CD4-positive, alpha-beta T cell (primary cell): Measurements from ENCODE around the gene MCC. TPM values are rescaled to one million over a fixed set of nuclear protein-coding genes. Genes with fewer than 3 reads are reported as not detected.

ENCODE experiments used
- ATAC-seq: fragments of 200-7000 bp; cut with Tn5 transposase; one replicate; pipeline ENCODE4 v1.10.0; 2022; ENCODE audit warnings: mild to moderate bottlenecking; ENCODE audit not compliant: poor library complexity
- CTCF ChIA-PET: fragments of 350-600 bp; sonication (Branson Sonifier 250); formaldehyde crosslinking; loops from one replicate; lab custom pipeline; 2021; ENCODE audit warnings: antibody characterized with exemption, inconsistent platforms; lab: Charles Lee
- POLR2A ChIA-PET: fragments of 350-600 bp; sonication (Branson Sonifier 250); formaldehyde crosslinking; loops from one replicate; lab custom pipeline; 2021; ENCODE audit warnings: antibody characterized with exemption, inconsistent platforms; lab: Charles Lee
- DNase-seq, 14 experiments: peaks; one replicate each; pipeline ENCODE4 v3.0.0-alpha.2; 2013 to 2020; ENCODE audit warnings: mixed read lengths in 2 of 14
- H3K27ac ChIP-seq, 2 donors: one replicate each; pipeline versions ENCODE4 v1.5.1 to v1.7.0; 2013; ENCODE audit warnings: low read length in 2 of 2, low read depth in 1 of 2, mild to moderate bottlenecking in 1 of 2
- H3K27me3 ChIP-seq, 2 experiments: 1 replicate in 1 of 2; 2 replicates in 1 of 2; pipeline versions ENCODE4 v1.6.1 to v1.7.0; 2013; ENCODE audit warnings: low read length in 2 of 2, control low read depth in 1 of 2, mild to moderate bottlenecking in 1 of 2, moderate library complexity in 1 of 2; ENCODE audit not compliant: insufficient read depth in 2 of 2, control insufficient read depth in 1 of 2
- H3K36me3 ChIP-seq: one replicate; pipeline ENCODE4 v1.6.1; 2013; ENCODE audit warnings: low read length, control low read depth; ENCODE audit not compliant: insufficient read depth
- H3K4me1 ChIP-seq: one replicate; pipeline ENCODE4 v1.6.1; 2013; ENCODE audit warnings: low read length, control low read depth; ENCODE audit not compliant: insufficient read depth
- H3K4me3 ChIP-seq: one replicate; pipeline ENCODE4 v1.5.1; 2013; ENCODE audit warnings: mild to moderate bottlenecking, low read length, moderate library complexity
- H3K9me3 ChIP-seq, 2 experiments: 1 replicate in 1 of 2; 2 replicates in 1 of 2; pipeline versions ENCODE4 v1.6.1 to v1.7.0; 2013; ENCODE audit warnings: low read length in 2 of 2, mild to moderate bottlenecking in 2 of 2, control low read depth in 1 of 2, moderate library complexity in 1 of 2; ENCODE audit not compliant: control insufficient read depth in 1 of 2, insufficient read depth in 1 of 2
- H3K27ac Mint-ChIP-seq: one replicate; pipeline ENCODE4 v1.8.0; 2020; ENCODE audit warnings: mixed read lengths
- H3K27me3 Mint-ChIP-seq: one replicate; pipeline ENCODE4 v1.8.0; 2021; ENCODE audit warnings: mixed read lengths
- H3K36me3 Mint-ChIP-seq: one replicate; pipeline ENCODE4 v1.8.0; 2021; ENCODE audit warnings: low read depth, mixed read lengths
- H3K4me1 Mint-ChIP-seq: one replicate; pipeline ENCODE4 v1.8.0; 2021; ENCODE audit warnings: low read depth, mixed read lengths
- H3K4me3 Mint-ChIP-seq: one replicate; pipeline ENCODE4 v1.8.0; 2020; ENCODE audit warnings: mild to moderate bottlenecking, mixed read lengths
- H3K9me3 Mint-ChIP-seq: one replicate; pipeline ENCODE4 v1.8.0; 2020; ENCODE audit warnings: mixed read lengths
- intact Hi-C, 2 experiments: fragments of 100-400 bp; cut with DNase I in 1 of 2; cut with micrococcal nuclease in 1 of 2; formaldehyde crosslinking; loops; one replicate each; pipeline versions ENCODE4 v1.15.1 to v1.9.0; 2023 to 2025; cut with DNase I, micrococcal nuclease
- total RNA-seq, 174 experiments: library from RNA in 2 of 174; stranded (reverse) in 2 of 174; gene quantifications; one replicate each; pipeline ENCODE4 v1.2.3 and lab custom pipeline; 2021 to 2026
- TF ChIP-seq, protein P1 (sequence below): fragments of 200-600 bp; IDR thresholded peaks from one replicate; pipeline ENCODE4 v1.8.0; 2022; ENCODE audit warnings: antibody characterized with exemption, mild to moderate bottlenecking

MCC gene
- total RNA-seq, 2 experiments from 2014 or later = 3.2 to 3.3 TPM

DNA sequence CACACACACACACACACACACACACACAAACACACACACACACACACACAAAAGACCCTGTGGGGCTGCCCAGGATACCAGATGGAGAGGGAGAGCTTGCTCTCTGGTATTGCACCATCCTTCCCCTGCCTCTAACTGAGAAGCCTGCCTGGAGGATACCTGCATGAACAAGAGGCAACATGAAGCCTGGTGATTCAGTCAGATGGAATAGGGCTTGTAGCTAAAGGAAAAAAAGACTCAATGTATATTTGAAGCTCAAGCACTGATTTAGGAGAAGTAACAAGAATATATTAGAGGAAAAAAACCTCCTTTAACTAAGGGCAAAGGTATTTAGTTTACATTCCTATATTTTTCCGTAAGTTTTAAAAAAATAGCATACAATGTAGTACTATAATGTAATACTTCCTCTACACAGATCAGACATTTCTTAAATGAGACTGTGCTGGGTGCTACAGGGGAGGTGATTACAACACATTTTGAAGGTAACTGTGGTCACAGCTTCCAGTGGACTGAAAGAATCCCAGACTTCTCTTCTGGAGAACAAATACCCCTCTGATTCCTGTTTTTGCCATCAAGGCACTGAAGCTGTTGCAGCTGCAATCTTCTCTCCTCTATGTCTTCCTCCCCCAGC, 342.4 kb downstream of the MCC start:
- no peaks in the 10 kb centered on the region for H3K9me3 ChIP-seq
- Mint-ChIP-seq H3K27ac (no peak overlapping the region), H3K36me3 (no peaks in the 10 kb centered on the region), H3K27me3 (no peaks in the 10 kb centered on the region), H3K4me1 (no peaks in the 10 kb centered on the region), H3K9me3 (no peaks in the 10 kb centered on the region), H3K4me3 (no peak overlapping the region)
- no peak for DNase-seq
- H3K4me1 ChIP-seq = no peaks in the 10 kb centered on the region
- no peak overlapping the region for H3K27ac ChIP-seq
- intact Hi-C loops = no loop called here
- H3K27me3 ChIP-seq = peaks cover 0 to 3% of the 10 kb centered on the region in 2 experiments
- no peaks in the 10 kb centered on the region for H3K36me3 ChIP-seq
- CTCF ChIA-PET = interaction anchor here (1.8 to 2.2 kb wide), 2 partner anchors 13 to 150 kb away, joined by 3 to 5 read pairs; no protein-coding TSS in a partner anchor
- H3K4me3 ChIP-seq = no peak overlapping the region
- TF ChIP-seq, protein P1, sequence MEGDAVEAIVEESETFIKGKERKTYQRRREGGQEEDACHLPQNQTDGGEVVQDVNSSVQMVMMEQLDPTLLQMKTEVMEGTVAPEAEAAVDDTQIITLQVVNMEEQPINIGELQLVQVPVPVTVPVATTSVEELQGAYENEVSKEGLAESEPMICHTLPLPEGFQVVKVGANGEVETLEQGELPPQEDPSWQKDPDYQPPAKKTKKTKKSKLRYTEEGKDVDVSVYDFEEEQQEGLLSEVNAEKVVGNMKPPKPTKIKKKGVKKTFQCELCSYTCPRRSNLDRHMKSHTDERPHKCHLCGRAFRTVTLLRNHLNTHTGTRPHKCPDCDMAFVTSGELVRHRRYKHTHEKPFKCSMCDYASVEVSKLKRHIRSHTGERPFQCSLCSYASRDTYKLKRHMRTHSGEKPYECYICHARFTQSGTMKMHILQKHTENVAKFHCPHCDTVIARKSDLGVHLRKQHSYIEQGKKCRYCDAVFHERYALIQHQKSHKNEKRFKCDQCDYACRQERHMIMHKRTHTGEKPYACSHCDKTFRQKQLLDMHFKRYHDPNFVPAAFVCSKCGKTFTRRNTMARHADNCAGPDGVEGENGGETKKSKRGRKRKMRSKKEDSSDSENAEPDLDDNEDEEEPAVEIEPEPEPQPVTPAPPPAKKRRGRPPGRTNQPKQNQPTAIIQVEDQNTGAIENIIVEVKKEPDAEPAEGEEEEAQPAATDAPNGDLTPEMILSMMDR = no peak
- POLR2A ChIA-PET = no interaction called here
- ATAC-seq = no peak

DNA sequence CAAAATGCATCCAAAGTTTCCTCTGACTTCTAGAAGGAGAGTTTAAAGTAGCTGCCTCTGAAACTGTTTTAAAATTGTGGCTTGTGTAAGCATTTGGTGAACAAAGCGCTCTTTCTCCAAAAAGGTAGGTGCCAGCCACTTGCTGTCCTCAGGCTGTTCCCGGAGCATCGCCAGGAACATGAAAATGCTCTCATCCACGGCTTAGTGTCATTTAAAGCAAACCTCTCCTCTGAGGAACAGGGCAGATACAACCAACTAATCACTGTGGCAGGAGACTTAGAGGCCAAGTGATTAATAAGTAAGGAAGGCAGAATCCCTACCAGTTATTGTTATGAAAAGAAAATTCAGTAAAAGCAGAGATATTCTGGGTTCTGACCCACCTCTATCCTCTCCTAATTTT, 346.1 kb downstream of the MCC start:
- Mint-ChIP-seq H3K27ac (no peak overlapping the region), H3K36me3 (no peaks in the 10 kb centered on the region), H3K9me3 (no peaks in the 10 kb centered on the region), H3K27me3 (no peaks in the 10 kb centered on the region), H3K4me1 (no peaks in the 10 kb centered on the region), H3K4me3 (no peak overlapping the region)
- Histone ChIP-seq H3K36me3 (no peaks in the 10 kb centered on the region), H3K27me3 (peaks cover 0 to 3% of the 10 kb centered on the region in 2 experiments), H3K27ac (no peak overlapping the region), H3K4me3 (no peak overlapping the region), H3K9me3 (no peaks in the 10 kb centered on the region), H3K4me1 (no peaks in the 10 kb centered on the region)
- ChIA-PET CTCF (no interaction called here), POLR2A (no interaction called here)
- DNase-seq = no peak
- intact Hi-C loops = no loop called here
- no peak for ATAC-seq
- TF ChIP-seq, protein P1 = no peak

GRCh38 chr5:113140837-113141671, 347.2 kb downstream of the MCC start:
- intact Hi-C loops = no loop called here
- CTCF ChIA-PET = no interaction called here
- H3K9me3 Mint-ChIP-seq = no peaks in the 10 kb centered on the region
- Histone ChIP-seq H3K9me3 (no peaks in the 10 kb centered on the region), H3K27me3 (peaks cover 0 to 3% of the 10 kb centered on the region in 2 experiments), H3K4me3 (no peak overlapping the region), H3K36me3 (no peaks in the 10 kb centered on the region), H3K27ac (no peak overlapping the region), H3K4me1 (no peaks in the 10 kb centered on the region)
- no peaks in the 10 kb centered on the region for H3K27me3 Mint-ChIP-seq
- ATAC-seq = no peak
- no peaks in the 10 kb centered on the region for H3K36me3 Mint-ChIP-seq
- H3K4me3 Mint-ChIP-seq = no peak overlapping the region
- H3K4me1 Mint-ChIP-seq = no peaks in the 10 kb centered on the region
- DNase-seq = no peak
- H3K27ac Mint-ChIP-seq = no peak overlapping the region
- POLR2A ChIA-PET = no interaction called here
- TF ChIP-seq, protein P1 = no peak
